GM04504 (cell line): ENCODE data around the gene HID1.
"Not testable (repeated sequence)": the region's sequence is repeated elsewhere in the genome, so short reads cannot be mapped to it uniquely, and the experiment has no call there.

Source experiments
- DNase-seq: peaks from one replicate; pipeline ENCODE4 v3.0.0-alpha.2; 2012; ENCODE audit warnings: low read depth

The HID1 gene

GRCh38 chr17:74972107-74972972 is at the start of gene HID1:
TSS of gene HID1 (minus strand) at chr17:74972759. CDS start at chr17:74972656, 103 bp downstream.
- no peak for DNase-seq

- no peak for DNase-seq
Measured at GRCh38 chr17:75020331-75021110, 48.0 kb upstream of the HID1 start.

GRCh38 chr17:75019710-75020109 is 47.2 kb upstream of the HID1 start:
- no peak for DNase-seq

- DNase-seq, result no peak
Measured at GRCh38 chr17:75019146-75019545, 46.6 kb upstream of the HID1 start.

GRCh38 chr17:75013092-75013559 is 40.6 kb upstream of the HID1 start:
- no peak for DNase-seq

- peak; percentile 58 for DNase-seq
Measured at GRCh38 chr17:75012346-75013091, 40.0 kb upstream of the HID1 start, which contains the start of gene MRPL58. TSS of gene MRPL58 (plus strand) at chr17:75012670. CDS start at chr17:75012687, 17 bp downstream.

GRCh38 chr17:75012096-75012345 is 39.5 kb upstream of the HID1 start:
- DNase-seq, result no peak

GRCh38 chr17:75011401-75012095 is 39.0 kb upstream of the HID1 start:
- DNase-seq, result no peak

- DNase-seq, result no peak
Measured at GRCh38 chr17:75010683-75011400, 38.3 kb upstream of the HID1 start.

GRCh38 chr17:75009139-75009724 is 36.7 kb upstream of the HID1 start:
- no peak for DNase-seq

- DNase-seq, result no peak
Measured at GRCh38 chr17:75008373-75008772, 35.8 kb upstream of the HID1 start.

- DNase-seq, result no peak
Measured at GRCh38 chr17:75006653-75007052, 34.1 kb upstream of the HID1 start.

GRCh38 chr17:75006084-75006483 is 33.5 kb upstream of the HID1 start:
- not testable (repeated sequence) for DNase-seq

GRCh38 chr17:75005291-75005690 is 32.7 kb upstream of the HID1 start:
- no peak for DNase-seq

- no peak for DNase-seq
Measured at GRCh38 chr17:75004371-75004770, 31.8 kb upstream of the HID1 start.

- no peak for DNase-seq
Measured at GRCh38 chr17:75003957-75004355, 31.4 kb upstream of the HID1 start.

- DNase-seq, result no peak
Measured at GRCh38 chr17:75003070-75003956, 30.8 kb upstream of the HID1 start.

GRCh38 chr17:75001915-75002843 is 29.6 kb upstream of the HID1 start:
- DNase-seq, result no peak

GRCh38 chr17:74999523-74999922 is 27.0 kb upstream of the HID1 start:
- DNase-seq, result no peak
